NCI-H526 (cell line): Measurements from ENCODE around the gene PCF11.
A peak's percentile ranks its signal among the peaks of the same experiment; 100 is the strongest.
"Not testable (repeated sequence)": the region's sequence is repeated elsewhere in the genome, so short reads cannot be mapped to it uniquely, and the experiment has no call there.

Experiments used
- DNase-seq, 2 experiments: peaks; one replicate each; lab custom pipeline; 2025; lab: John Stamatoyannopoulos, UW

Gene PCF11

DNA sequence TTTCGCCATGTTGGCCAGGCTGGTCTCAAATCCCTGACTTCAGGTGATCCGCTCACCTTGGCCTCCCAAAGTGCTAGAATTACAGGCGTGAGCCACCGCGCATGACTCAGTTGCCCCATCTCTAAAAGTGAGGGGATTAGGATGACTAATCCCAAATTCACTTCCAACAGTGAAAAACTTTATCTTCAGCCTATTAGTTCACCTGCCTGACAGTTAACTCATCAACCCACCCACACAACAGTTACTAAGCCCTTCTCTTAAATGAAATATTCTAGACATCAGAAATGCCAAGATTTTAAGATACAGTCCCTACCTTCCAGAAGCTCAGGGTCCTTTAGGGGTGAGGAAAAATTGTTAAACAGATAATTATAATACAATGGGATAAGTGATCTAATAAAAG lies 34.6 kb downstream of the PCF11 start:
- no peak for DNase-seq

DNA sequence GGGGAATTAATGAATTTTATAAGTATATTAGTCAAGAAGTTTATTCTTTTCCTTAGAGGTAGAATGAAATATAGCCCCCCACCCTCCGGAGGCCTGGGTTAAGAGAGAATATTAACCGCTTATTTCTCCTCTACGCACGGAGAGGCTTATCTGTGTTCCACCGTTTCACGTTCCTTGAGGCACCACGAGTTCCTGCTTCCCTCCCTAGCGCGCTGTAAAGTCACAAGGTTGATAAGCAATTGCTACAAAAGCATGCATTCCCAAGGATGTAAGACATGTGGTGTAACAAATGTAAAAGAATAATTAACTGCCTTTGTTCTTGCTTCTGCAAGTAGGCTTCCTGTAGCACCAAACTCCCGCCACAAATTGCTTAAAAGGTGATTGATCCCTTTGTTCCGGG lies 35.1 kb downstream of the PCF11 start:
- DNase-seq: no peak

DNA sequence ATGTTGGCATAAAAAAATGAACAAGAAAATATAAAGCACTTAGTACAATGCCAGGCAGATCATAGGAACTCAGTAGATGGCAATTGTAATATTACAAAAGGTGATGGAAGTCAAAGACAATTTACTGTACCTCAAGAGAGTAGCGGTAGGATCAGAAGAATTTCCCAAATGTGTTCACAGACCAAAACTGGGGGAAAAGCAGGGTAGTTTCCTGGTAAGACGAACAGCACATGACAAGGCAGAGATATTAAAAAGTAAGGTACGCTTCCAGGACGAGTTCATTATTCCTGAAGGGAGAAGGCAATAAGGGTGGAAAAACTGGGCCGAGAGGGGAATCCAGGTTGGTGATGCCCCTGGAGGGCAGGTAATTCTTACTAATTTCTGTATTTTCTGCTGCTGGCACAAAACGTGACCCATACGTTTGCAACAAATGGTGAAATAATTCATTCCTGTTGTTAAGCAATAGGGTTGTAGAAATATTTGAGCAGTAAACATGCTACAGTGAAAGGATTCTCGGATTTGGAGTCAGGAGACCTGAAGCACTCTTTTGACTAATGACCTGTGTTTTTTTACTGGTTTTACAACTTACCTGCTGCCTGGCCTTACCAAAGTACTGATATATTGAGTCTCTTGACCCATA lies 35.8 kb downstream of the PCF11 start:
- DNase-seq: no peak

DNA sequence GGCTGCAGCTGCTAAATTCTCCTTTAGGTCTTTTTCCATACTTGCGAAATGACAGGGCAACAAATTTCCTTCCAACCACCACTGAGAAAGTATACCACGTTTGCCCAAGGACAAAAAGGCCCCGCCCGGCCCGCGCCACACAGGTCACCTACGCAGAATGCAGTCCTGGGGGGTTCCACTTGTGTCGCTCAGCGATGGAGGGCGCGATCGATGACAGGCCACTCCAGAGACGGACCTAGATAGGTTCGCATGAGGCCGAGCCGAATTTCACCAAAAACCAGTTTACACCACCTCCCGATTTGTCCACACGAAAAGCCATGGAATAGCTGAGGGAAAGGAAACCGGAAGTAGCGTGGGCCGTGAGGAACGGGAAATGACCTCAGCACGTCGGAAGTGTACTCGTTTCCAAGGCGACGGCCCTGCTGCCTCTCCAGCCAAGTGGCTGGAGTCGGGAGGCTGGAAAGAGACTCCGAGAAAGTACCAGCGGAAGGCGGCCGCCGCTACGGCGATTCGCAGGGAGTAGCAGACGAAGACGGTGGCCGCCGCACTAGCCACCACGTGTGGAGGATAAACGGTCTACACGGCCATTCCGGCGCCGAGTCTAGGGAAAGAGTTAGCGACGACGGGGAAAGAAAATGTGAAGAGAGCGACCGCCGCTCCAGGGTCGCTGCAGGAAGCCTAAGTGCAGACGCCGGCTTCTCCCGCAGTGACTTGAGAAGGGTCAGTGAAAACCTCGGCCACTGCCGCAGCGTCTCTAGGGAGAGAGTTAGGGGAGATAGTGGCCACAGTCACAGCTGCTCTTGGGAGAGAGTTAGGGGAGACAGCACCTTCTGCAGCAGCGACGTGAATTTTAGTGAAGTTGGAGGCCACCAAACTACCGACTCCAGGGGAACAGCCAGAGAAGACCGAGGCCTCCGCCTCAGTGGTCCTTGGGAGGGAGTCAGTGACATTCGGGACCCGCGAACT lies 36.7 kb downstream of the PCF11 start, which contains the start of gene ANKRD42:
Gene ANKRD42, plus strand, starts transcription at position 398 of the 966 bp plus-strand sequence. CDS start 959 bp downstream, outside the sequence.
- DNase-seq: peak; percentile 97 to 98

DNA sequence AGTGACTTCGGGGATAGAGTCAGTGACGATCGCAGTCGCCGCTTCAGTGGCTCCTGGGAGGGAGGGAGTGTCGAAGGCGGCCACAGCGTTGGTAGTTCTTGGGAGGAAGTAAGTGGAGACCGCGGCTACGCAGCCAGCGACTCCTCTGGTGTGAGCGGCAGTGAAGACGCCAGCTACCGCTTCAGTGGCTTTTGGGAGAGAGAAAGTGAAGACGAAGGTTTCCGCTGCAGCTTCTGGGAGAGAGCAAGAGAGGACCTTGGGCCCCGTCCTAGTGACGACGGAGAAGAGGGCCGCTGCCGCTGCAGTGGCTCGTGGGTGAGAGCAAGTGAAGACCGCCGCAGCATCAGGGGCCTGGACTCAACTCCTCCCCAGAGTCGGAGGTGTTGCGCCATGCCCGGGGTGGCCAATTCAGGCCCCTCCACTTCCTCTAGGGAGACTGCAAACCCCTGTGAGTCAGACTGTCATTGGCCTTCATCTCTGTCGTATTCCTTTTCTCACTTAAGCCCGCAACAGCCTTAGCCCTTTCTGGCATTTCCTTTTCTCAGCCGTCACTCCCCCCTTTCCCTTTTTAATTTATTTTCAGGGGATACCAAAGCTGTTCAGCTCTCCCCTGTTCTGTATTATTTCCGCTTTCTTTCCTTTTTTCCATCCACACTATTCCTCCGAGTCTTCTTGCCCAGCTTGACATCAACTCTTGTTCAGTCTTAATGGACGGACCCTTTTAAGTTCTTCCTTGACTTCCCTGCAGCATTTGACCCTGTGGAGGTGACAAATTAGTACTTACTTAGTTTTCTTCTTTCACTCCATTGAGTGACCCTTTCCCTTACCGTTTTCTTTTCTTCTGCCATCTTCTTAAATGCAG lies 37.6 kb downstream of the PCF11 start:
- peak; percentile 35 to 69 for DNase-seq

DNA sequence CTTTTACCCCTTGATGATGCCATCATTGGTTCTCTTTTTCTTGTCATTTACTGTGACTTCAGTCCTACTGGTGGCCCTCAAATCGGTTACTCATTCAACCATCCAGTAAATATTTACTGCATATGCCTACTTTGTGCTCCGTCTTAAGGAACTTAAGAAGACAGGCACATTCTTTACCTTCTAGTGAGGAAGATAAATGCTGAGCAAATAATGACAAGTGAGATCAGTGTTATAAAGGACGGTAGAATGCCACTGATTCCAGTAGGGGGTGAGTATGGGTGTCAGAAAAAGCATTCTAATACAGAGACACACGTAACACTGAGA lies 38.2 kb downstream of the PCF11 start:
- DNase-seq: no peak

DNA sequence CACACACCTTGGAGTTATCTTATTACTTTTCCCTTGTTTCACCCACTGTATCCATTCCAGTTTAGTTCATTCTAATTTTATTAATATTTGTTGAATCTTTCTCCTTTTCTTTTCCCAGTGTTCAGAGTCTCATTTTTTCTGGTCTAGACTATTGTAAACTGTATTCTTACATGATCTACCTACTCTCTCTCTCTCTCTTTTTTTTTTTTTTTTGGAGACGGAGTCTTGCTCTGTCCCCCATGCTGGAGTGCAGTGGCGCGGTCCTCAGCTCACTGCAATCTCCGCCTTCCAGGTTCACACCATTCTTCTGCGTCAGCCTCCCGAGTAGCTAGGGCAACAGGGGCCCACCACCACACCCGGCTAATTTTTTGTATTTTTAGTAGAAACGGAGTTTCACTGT lies 38.7 kb downstream of the PCF11 start:
- DNase-seq: no peak

DNA sequence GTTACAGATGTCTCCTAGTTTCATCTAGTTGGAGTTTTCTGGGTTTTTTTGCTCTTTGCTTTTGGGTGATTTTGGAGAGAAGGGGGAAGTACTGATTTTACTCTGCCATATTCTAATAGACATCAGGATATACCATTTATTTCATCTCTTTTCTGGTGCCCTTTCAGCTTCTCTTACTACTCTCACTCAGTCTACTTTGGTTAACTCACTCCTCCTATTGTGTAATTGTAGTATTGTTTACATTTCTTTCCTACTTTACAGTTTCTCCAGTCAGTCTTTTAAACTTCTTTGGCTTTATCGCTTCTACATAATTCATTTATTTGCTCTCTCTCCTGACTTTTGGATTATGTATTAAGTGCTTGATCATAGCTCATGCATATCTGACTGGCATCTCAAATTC lies 43.1 kb downstream of the PCF11 start:
- no peak for DNase-seq

DNA sequence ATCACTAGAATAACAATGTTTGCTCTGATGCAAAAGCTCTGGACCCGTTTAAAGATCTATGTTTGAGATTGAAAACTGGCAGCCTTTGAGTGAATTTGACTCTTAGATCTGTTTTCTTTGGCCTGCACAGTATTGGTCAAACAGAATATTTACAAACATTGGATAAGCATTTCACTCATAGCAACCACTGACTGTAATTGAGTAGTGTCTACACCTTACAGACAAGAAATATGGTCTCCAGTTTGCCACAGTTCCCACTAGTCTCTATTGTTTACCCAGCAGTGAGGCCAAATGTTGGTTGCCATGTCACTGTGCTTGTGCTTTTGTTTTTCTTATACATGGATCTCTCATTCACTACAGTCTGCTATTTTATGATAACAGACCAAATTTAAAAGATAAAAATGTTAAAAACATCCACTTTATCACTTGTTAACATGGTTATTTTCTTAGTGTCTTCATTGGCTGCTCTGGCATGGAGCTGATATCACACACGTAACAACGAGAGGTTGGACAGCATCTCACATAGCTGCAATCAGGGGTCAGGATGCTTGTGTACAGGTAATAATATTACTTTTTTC lies 48.8 kb downstream of the PCF11 start:
- no peak for DNase-seq

DNA sequence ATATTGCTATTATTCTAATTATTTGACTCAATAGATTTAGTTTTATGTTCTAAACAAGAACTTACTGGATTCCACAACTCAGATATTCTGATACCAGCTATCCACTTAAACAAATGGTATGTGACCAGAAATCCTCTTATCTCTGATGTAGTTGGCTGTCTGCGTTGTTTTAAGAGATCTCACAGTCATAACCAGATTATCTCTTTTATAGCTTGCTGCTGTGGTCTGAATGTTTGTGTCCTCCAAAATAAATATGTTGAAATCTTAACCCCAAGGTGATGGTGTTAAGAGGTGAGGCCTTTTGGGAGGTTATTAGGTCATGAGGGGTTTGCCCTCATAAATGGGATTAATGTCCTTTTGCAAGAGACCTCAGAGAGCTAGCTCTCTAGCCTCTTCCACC lies 49.3 kb downstream of the PCF11 start:
- DNase-seq: no peak

DNA sequence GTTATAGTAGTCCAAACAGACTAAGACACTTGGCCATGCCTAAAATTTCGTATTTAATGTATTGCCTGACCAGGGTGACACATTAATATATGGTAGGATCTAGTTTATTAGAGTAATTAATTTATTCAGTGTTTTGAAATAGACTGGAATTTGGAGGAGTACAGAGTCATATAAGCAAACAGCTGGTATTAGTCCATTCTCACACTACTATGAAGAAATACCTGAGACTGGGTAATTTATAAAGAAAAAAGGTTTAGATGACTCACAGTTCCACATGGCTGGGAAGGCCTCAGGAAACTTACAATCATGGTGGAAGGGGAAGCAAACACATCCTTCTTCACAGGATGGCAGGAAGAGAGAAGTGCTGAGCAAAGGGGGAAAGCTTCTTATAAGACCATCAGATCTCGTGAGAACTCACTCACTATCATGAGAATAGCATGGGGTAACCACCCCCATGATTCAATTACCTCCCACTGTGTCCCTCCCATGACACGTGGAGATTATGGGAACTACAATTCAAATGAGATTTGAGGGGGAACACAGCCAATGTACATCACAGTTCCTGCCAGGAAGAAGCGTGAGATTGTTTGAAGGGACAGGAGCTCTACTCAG lies 49.9 kb downstream of the PCF11 start:
- DNase-seq: not testable (repeated sequence)

DNA sequence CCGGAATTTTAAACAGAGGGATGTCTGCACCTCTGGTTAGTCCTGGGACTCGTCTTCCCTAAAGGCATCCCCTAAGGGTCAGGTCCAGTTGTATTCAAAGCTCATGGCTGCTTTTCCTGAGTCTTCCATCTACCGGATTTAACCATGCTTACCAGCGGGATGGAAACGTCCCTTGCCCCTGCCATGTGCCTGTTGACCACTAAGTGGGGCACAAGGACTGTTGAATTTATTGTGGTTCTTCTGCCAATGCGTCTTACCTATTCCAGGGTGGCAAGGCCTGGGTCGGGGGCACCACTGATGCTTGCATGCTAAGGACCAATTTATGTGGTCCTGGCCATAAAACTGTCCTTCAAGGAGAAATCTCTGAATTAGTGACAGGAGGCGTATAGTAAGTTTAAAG lies 62.2 kb downstream of the PCF11 start:
- DNase-seq: peak; percentile 19 to 72

DNA sequence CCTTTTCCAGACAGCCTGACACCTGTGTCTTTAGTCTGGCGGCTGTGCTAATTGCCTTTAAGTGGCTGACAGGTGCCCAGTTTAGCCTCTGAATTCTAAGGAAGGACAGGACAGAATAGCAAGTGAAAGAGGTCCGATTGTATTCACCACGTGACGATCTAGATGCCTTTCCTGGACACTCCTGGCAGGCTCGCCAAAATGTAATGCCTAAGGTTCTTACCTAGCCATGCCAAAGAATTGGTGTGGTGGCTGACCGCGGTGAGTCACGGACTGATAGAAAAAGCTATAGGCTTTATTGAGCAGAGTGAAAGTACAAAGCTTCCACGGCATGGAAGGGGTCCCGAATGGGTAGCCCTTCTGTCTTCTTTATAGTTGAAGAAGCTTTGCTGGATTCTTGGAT lies 63.3 kb downstream of the PCF11 start:
- no peak for DNase-seq

DNA sequence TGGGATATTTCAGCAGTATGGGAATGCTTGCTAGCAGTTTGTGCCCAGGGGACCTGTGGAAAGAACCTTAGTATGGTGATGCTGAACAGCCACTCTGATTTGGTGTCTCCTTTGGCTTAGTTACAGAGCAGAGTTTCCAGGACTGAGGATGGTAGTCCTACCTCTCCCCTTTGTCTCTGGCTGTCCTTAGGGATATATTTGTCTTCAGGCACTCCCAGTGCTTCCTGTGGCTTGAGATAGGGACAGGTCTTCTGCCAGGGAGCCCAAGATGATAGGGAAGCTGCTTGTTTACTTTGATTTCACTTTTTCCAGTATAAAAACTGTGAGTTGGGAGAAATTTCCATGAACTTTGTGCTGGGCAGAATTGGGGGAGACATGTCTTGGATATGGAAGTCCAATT lies 64.8 kb downstream of the PCF11 start:
- DNase-seq: no peak

DNA sequence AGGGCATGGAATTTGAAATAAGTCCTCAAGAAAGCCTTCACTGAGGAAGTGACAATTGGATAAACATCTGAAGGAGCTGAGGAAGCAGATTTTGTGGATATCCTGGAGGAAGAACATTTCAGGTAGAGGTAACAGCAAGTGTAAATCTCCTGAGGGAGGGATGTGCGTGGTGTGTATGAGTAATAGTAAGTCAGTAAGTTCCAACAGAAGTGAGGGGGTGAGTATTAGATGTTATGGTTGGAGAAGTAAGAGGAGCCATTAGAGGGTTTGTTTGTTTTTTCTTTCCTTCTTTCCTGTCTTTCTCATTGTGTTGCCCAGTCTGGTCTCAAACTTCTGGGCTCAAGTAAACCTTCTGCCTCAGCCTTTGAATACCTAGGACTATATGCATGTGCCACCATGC lies 65.6 kb downstream of the PCF11 start:
- no peak for DNase-seq

DNA sequence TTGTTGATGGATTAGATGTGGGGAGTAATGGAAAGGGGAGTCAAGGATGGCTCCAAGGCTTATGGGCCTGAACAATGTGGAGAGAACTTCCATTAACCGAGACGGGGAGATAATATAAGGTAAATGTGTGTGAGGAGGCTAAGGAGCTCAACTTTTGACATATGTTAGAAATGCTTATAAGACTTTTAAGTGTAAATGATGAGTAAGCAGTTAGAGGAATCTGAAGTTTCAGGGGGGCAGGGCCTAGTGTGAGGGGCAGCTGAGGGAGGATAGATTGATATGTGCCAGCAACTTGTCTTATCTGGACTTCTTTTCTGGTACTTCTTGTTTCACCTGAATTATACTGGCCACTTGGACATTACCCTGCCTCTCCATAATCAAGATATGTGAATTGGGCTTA lies 66.5 kb downstream of the PCF11 start:
- DNase-seq: no peak

DNA sequence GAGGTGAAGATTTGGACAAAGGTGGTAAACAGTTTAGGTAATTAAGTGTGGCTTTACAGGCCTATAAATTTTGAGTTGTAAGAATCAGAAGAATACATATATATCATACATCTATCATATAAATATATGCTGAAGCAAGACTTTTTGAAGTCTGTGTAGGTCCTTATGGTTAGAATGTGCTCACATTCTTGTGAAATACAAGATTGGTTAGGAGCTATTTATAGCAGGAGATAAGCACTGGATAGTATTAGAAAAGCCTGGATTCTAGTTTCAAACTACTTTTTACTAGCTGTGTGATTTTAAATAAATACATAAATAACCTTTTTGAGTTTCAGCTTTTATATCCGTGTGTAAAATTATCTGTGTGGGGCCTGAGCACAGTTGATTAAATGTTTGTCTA lies 78.9 kb downstream of the PCF11 start:
- no peak for DNase-seq
